Psoas muscle (tissue), 8 donors: ENCODE results near the gene VKORC1. TPM values are rescaled to one million over a fixed set of nuclear protein-coding genes. Genes with fewer than 3 reads are reported as not detected.

ENCODE experiments used
- ATAC-seq, 4 donors: fragments of 200-7000 bp; cut with Tn5 transposase; one replicate each; pipeline ENCODE4 v1.9.1; 2020; ENCODE audit warnings: moderate library complexity in 3 of 4, mild to moderate bottlenecking in 2 of 4
- DNase-seq, 2 donors: peaks; one replicate each; pipeline ENCODE4 v3.0.0-alpha.2; 2020
- H3K27ac ChIP-seq: fragments of 200-600 bp; one replicate; pipeline ENCODE4 v1.8.0; 2022
- H3K27me3 ChIP-seq, 3 donors: fragments of 200-600 bp in 1 of 3; one replicate each; pipeline versions ENCODE4 v1.6.1 to v1.8.0; 2013 to 2022; ENCODE audit warnings: low read length in 2 of 3, mild to moderate bottlenecking in 2 of 3, moderate library complexity in 1 of 3; ENCODE audit not compliant: insufficient read depth in 3 of 3
- H3K36me3 ChIP-seq, 2 donors: fragments of 200-600 bp in 1 of 2; one replicate each; pipeline versions ENCODE4 v1.6.1 to v1.8.0; 2013 to 2022; ENCODE audit warnings: low read depth in 1 of 2, mild to moderate bottlenecking in 1 of 2, moderate library complexity in 1 of 2; ENCODE audit not compliant: insufficient read depth in 1 of 2
- H3K4me1 ChIP-seq: fragments of 200-600 bp; one replicate; pipeline ENCODE4 v1.8.0; 2022
- H3K4me3 ChIP-seq: fragments of 200-600 bp; one replicate; pipeline ENCODE4 v1.8.0; 2022; ENCODE audit warnings: mild to moderate bottlenecking
- H3K9me3 ChIP-seq: fragments of 200-600 bp; one replicate; pipeline ENCODE4 v1.8.0; 2022
- CTCF ChIP-seq: fragments of 200-600 bp; IDR thresholded peaks from one replicate; pipeline ENCODE4 v1.8.0; 2022; ENCODE audit warnings: antibody characterized with exemption
- WGBS, 3 donors: extraction: QIAGEN DNeasy Blood & Tissue Kit; methylation state at CpG; one replicate each; pipeline versions ENCODE4 v1.1.6 to v1.1.7; 2013; 5-methylcytosine and 5-hydroxymethylcytosine counted together
- intact Hi-C, 2 donors: fragments of 100-400 bp; cut with DNase I; formaldehyde crosslinking; loops; one replicate each; pipeline versions ENCODE4 v1.11.0 to v1.14.2; 2022
- polyA plus RNA-seq, 3 donors: library from polyadenylated mRNA; stranded (reverse); fragments of 200-250 nt; gene quantifications; one replicate each; pipeline ENCODE4 v1.2.3, GENCODE V29; 2013
- total RNA-seq, 4 donors: library from RNA; stranded (reverse); fragmentation: NEBNext Ultra II Directional in 2 of 4; extraction: Animal tissue kit (Norgen Biotek cat#: 25700) in 2 of 4; gene quantifications; one replicate each; pipeline versions ENCODE4 v1.2.1 to v1.2.4, GENCODE V29; 2021 to 2023
- donor health status: healthy with polysubstance abuse.
- donor health status: DM: no; HTN: no; CAD: no; lungs with moderate emphysema.
- donor health status: Bipolar disorder and iron deficiency.
- donor health status: healthy.
- donor health status: DM: yes; HTN: yes; CAD: no.
- donor health status: DM: no; HTN: no; CAD: no.
- donor health status: DM: no; HTN: no; CAD: no.
- donor health status: DM: yes; HTN: yes; CAD: no.

Gene VKORC1
- total and polyA plus RNA-seq, 7 donors = 13.3 to 57.0 (median 17.8) TPM

DNA sequence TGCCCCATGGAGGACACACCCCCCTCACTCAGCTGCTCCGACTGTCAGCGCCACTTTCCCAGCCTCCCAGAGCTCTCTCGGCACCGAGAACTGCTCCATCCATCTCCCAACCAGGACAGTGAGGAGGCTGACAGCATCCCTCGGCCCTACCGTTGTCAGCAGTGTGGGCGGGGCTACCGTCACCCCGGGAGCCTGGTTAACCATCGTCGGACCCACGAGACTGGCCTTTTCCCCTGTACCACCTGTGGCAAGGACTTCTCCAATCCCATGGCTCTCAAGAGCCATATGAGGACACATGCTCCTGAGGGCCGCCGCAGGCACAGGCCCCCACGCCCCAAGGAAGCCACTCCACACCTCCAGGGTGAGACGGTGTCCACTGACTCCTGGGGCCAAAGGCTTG is 18.3 kb downstream of the VKORC1 start:
- H3K27me3 ChIP-seq = no peaks in the 10 kb centered on the region
- ATAC-seq (no peak), DNase-seq (peak in 1 of 2 donors; percentile 46)
- no peaks in the 10 kb centered on the region for H3K9me3 ChIP-seq
- TF ChIP-seq CTCF = no peak
- WGBS, 3 donors = 58 to 70% (median 62%) methylated on average over 16 of the region's 16 CpGs
- peaks cover 20% of the 10 kb centered on the region for H3K4me1 ChIP-seq
- intact Hi-C loops = no loop called here
- no peak overlapping the region for H3K27ac ChIP-seq
- no peak overlapping the region for H3K4me3 ChIP-seq
- H3K36me3 ChIP-seq = peaks cover 4 to 59% of the 10 kb centered on the region in 2 donors

GRCh38 chr16:31074814-31075183 is 19.8 kb downstream of the VKORC1 start:
- DNase-seq (no peak), ATAC-seq (peak in 3 of 4 donors; percentile 7 to 24 (median 15))
- peaks cover 0 to 44% of the 10 kb centered on the region in 2 donors for H3K36me3 ChIP-seq
- peaks cover 20% of the 10 kb centered on the region for H3K4me1 ChIP-seq
- peak overlapping the region; percentile 93 for H3K4me3 ChIP-seq
- no peaks in the 10 kb centered on the region for H3K27me3 ChIP-seq
- H3K9me3 ChIP-seq = no peaks in the 10 kb centered on the region
- no peak for TF ChIP-seq CTCF
- intact Hi-C loops = no loop called here
- 0 to 2% (median 0%) methylated on average over 7 of the region's 7 CpGs for WGBS, 3 donors
- H3K27ac ChIP-seq = peak overlapping the region; percentile 97

DNA sequence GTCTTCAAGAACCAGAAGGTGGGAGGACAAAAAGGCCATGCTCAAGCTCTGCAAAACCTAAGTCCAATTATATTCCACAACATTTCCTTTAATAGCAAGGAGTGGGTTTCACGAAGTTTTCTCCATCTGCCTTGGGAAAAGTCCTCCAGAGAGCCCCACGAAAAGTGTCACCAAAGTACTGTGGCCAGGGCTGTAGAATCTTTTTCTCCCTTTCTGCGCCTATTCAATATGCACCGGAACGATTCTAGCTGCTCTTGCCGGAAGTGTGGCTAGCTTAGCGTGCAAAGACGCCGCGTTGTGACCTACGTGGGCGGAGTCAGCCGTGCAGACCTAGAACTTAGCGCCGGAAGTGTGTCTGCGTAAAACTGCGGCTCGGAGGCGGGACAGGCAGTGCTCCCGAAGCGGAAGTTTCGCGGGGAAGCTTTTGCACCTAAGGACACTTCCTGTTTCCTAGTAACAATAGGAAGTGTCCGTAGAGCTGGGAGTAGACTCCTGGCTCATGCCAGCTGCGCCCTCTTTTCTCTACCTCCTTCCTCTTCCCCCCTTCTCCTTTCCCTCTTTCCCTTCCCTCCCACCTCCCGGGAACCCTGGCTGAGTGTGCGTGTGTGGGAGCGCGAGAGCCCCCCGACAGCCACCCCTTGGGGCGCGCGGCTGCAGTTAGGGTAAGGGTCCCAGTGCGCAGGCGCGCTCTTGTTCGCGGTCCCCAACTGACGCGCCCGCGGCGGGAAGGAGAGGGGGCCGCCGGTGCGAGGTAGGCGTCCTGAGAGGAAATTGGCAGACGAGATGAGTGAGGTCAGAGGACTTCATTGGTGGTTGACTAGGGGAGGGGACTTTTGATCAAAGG is 20.4 kb downstream of the VKORC1 start, which contains the start of the genes ZNF646 and ZNF668:
ZNF646 (plus strand) TSS at position 453 of the 844 bp plus-strand sequence. CDS start 1,903 bp downstream, outside the sequence.
ZNF668 (minus strand) TSS at position 271 of the 844 bp plus-strand sequence. CDS start 9,781 bp downstream, outside the sequence.
- no peak for TF ChIP-seq CTCF
- no peaks in the 10 kb centered on the region for H3K27me3 ChIP-seq
- DNase-seq = peak; percentile 98 to 99
- peaks cover 20% of the 10 kb centered on the region for H3K4me1 ChIP-seq
- H3K27ac ChIP-seq = peak within 1 kb of the TSS; percentile 97
- peaks cover 0 to 38% of the 10 kb centered on the region in 2 donors for H3K36me3 ChIP-seq
- intact Hi-C loops = loop anchor here (2.0 kb wide), 2 partner anchors 39 to 41 kb away; partner anchors contain the start of gene STX4 (in 1 of the 2)
- H3K4me3 ChIP-seq = peak within 1 kb of the TSS; percentile 93
- no peaks in the 10 kb centered on the region for H3K9me3 ChIP-seq
- peak; percentile 92 to 93 (median 92) for ATAC-seq
- 0% methylated on average over 48 of the region's 48 CpGs for WGBS, 3 donors

DNA sequence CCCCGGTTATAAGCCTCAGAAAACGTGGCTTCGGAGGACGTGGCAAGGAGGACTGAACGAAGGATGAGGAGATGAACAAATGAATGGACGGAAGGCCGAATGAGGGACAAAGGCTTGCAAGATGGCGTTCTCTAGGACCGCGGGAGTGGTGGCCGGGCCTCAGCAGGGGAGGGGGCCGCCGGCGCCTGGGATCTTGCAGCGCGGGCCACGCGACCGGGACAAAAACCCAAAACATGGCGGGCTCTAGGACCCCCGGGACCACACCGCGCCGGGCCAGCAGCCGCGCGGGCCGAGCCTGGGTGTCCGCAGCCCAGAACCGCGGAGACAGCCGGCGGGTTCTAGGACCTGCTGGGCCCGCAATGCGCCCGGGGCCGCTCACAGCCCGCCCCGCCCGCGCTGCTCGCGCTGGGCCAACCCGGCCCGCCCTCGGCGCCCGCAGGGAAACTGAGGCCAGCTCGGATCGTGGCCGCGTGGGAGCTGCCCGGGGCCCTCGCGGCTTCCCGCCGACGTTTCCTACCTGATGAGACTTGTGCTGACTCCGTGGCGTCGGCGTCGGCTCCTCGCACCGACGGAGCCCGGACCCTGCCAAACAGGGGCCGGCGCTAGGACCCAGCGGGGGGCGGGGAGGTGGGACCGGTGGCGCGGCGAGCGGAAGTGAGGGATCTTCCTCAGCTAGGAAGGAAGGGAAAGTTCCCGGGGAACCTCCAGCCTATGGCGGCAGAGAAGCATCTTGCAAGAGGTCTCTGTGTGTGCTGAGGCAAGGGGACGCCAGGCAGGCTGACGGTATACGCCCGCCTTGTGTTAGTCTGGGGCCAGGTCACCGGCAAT is 21.2 kb downstream of the VKORC1 start:
- intact Hi-C loops = loop anchor here (2.0 kb wide), 2 partner anchors 39 to 41 kb away; partner anchors contain the start of gene STX4 (in 1 of the 2)
- Histone ChIP-seq H3K27me3 (no peaks in the 10 kb centered on the region), H3K36me3 (peaks cover 0 to 29% of the 10 kb centered on the region in 2 donors), H3K4me3 (peak overlapping the region; percentile 93), H3K27ac (peak overlapping the region; percentile 97), H3K4me1 (peaks cover 20% of the 10 kb centered on the region), H3K9me3 (no peaks in the 10 kb centered on the region)
- DNase-seq (peak; percentile 94 to 95), ATAC-seq (peak; percentile 82 to 88 (median 85))
- TF ChIP-seq CTCF = no peak
- WGBS, 3 donors = 0 to 1% (median 1%) methylated on average over 64 to 83 of the region's 83 CpGs
